ENCODE data around the gene DNAJC5. TPM values are rescaled to one million over a fixed set of nuclear protein-coding genes. Genes with fewer than 3 reads are reported as not detected.
"Not testable (repeated sequence)": the region's sequence is repeated elsewhere in the genome, so short reads cannot be mapped to it uniquely, and the experiment has no call there.

DNAJC5 gene
- total and polyA plus RNA-seq, 2 donors from 2014 or later = 24.4 to 52.3 TPM

DNA sequence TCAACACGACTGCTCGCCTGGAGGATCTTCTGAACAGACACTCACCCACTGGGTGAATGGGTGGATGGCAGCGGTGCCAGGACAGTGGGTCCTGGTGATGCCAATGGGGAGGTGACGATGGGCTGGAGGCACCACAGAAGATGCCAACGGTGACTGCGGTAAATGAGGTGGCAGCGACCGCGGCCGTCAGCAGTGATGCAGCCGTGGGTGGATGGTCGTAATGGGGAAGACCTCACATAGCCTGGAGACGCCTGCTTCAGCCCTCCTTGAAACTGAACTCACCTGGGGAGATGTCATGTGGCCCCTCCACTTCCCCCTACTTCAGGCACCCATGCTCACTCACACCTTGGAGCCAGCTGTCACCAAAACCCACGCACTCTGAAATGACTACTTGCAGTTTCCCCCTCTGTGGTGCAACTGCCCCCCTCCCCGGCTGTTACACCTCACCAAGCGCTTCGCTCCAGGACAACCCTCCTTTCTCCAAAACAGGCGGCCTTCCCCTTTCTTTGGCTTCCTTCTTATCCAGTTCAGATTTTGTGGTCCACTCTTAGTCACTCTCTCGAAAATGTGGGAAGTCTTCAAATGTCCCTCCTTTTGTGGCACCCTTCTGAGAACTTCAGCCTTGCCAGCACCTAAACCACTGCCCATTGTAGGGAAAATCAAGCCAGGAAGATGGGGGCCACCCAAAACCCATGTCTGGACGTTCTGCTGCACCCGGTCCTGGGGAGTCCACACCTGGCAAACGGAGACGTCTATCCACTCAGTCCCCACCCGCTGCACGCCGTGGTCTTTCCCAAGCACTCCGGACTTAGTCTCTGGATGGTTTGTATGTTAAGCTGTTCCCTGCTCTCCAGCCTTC is 44.0 kb upstream of the DNAJC5 start:
- FAIRE-seq = no peak
- peaks cover 5 to 35% (median 5%) of the 10 kb centered on the region in 3 donors for H3K4me1 ChIP-seq (ENCODE audit: control insufficient read depth in 2 of 3, insufficient read depth in 2 of 3, low read depth in 1 of 3, low read length in 3 of 3)
- intact Hi-C loops (cut with DNase I) = no loop called here

DNA sequence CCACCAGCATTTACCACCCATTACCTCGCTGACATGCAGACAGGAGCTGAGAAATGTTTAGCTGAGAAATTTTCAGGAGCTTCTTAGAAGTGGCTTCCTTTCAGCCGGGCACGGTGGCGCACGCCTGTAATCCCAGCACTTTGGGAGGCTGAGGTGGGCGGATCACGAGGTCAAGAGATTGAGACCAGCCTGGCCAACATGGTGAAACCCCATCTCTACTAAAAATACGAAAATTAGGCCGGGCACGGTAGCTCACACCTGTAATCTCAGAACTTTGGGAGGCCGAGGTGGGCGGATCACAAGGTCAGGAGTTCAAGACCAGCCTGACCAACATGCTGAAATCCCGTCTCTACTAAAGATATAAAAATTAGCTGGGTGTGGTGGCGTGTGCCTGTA is 43.4 kb upstream of the DNAJC5 start:
- DNase-seq; intact Hi-C loops (cut with DNase I); H3K9me3 ChIP-seq (ENCODE audit: control insufficient read depth in 2 of 3, insufficient read depth in 1 of 3, low read length in 3 of 3); FAIRE-seq; H3K4me3 ChIP-seq (ENCODE audit: low read length in 3 of 3); H3K9ac ChIP-seq (ENCODE audit: low read length in 3 of 3); H3K27me3 ChIP-seq (ENCODE audit: control insufficient read depth, insufficient read depth, low read length); H3K36me3 ChIP-seq (ENCODE audit: control insufficient read depth in 2 of 3, insufficient read depth in 3 of 3, low read length in 3 of 3); H3K27ac ChIP-seq (ENCODE audit: low read depth in 2 of 2, low read length in 2 of 2): not testable (repeated sequence)
- H3K4me1 ChIP-seq (ENCODE audit: control insufficient read depth in 2 of 3, insufficient read depth in 2 of 3, low read depth in 1 of 3, low read length in 3 of 3) = peaks cover 5 to 34% (median 5%) of the 10 kb centered on the region in 3 donors

More for the DNA sequence above, 44.0 kb upstream of the DNAJC5 start:
- H3K27me3 ChIP-seq (ENCODE audit: control insufficient read depth, insufficient read depth, low read length) = no peaks in the 10 kb centered on the region
- no peaks in the 10 kb centered on the region for H3K9me3 ChIP-seq (ENCODE audit: control insufficient read depth in 2 of 3, insufficient read depth in 1 of 3, low read length in 3 of 3)
- H3K4me3 ChIP-seq (ENCODE audit: low read length in 3 of 3) = no peak overlapping the region
- no peaks in the 10 kb centered on the region for H3K36me3 ChIP-seq (ENCODE audit: control insufficient read depth in 2 of 3, insufficient read depth in 3 of 3, low read length in 3 of 3)
- H3K27ac ChIP-seq (ENCODE audit: low read depth in 2 of 2, low read length in 2 of 2) = no peak overlapping the region
- TF ChIP-seq, protein P1, sequence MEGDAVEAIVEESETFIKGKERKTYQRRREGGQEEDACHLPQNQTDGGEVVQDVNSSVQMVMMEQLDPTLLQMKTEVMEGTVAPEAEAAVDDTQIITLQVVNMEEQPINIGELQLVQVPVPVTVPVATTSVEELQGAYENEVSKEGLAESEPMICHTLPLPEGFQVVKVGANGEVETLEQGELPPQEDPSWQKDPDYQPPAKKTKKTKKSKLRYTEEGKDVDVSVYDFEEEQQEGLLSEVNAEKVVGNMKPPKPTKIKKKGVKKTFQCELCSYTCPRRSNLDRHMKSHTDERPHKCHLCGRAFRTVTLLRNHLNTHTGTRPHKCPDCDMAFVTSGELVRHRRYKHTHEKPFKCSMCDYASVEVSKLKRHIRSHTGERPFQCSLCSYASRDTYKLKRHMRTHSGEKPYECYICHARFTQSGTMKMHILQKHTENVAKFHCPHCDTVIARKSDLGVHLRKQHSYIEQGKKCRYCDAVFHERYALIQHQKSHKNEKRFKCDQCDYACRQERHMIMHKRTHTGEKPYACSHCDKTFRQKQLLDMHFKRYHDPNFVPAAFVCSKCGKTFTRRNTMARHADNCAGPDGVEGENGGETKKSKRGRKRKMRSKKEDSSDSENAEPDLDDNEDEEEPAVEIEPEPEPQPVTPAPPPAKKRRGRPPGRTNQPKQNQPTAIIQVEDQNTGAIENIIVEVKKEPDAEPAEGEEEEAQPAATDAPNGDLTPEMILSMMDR (IDR thresholded peaks at IDR 0.05; ENCODE audit: borderline replicate concordance, extremely low read depth, insufficient read depth) = no peak
- DNase-seq = peak in 1 of 5 donors; percentile 35
- no peak overlapping the region for H3K9ac ChIP-seq (ENCODE audit: low read length in 3 of 3)

DNA sequence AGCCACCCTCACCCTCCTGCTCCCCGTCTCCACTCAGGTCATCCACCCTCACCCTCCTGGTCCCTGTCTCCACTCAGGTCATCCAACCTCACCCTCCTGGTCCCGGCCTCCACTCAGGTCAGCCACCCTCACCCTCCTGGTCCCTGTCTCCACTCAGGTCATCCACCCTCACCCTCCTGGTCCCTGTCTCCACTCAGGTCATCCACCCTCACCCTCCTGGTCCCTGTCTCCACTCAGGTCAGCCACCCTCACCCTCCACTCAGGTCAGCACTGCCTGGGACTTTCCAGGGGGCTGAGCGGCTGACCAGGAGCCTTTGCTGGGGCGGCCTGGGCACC is 41.2 kb upstream of the DNAJC5 start:
- H3K36me3 ChIP-seq (ENCODE audit: control insufficient read depth in 2 of 3, insufficient read depth in 3 of 3, low read length in 3 of 3); intact Hi-C loops (cut with DNase I); H3K27me3 ChIP-seq (ENCODE audit: control insufficient read depth, insufficient read depth, low read length); H3K9ac ChIP-seq (ENCODE audit: low read length in 3 of 3); H3K4me3 ChIP-seq (ENCODE audit: low read length in 3 of 3); H3K9me3 ChIP-seq (ENCODE audit: control insufficient read depth in 2 of 3, insufficient read depth in 1 of 3, low read length in 3 of 3); FAIRE-seq; DNase-seq: not testable (repeated sequence)
- H3K27ac ChIP-seq (ENCODE audit: low read depth in 2 of 2, low read length in 2 of 2) = peak overlapping the region in 1 of 2 donors; percentile 63
- H3K4me1 ChIP-seq (ENCODE audit: control insufficient read depth in 2 of 3, insufficient read depth in 2 of 3, low read depth in 1 of 3, low read length in 3 of 3) = peaks cover 0 to 38% (median 17%) of the 10 kb centered on the region in 3 donors

DNA sequence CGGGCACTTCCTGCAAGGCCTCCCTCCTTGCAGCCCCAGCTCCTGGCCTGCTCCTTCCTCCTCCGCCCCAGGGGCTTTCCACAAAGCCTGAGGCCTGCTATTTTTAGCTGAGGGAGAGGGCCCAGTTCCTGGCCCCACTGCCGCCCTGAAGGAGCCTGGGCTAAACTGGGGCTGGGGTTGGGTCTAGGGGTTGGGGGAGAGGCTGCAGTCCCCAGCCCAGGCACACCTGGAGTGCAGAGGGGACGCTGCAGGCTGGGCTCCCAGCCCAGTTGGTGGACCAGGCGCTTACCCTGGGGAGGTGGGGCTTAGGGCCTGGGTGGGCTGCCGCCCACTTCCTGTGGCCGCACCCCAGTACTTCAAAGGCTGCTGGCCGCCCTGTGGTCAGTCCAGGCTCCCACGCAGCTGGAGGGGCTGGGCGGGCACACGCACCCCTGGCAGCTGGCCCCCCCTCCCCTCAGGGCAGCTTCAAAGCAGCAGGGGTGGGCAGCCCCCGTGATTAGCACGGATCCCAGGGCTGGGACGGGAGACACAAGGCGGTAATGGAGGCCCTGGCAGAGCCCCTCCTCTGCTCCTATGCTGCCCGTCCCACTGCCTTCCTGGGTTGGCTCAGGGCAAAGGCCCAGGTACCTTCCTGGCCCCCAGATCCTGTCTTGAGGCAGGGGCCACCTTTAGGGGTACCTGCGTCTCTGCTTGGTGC is 40.7 kb upstream of the DNAJC5 start:
- H3K9me3 ChIP-seq (ENCODE audit: control insufficient read depth in 2 of 3, insufficient read depth in 1 of 3, low read length in 3 of 3) = no peaks in the 10 kb centered on the region
- H3K36me3 ChIP-seq (ENCODE audit: control insufficient read depth in 2 of 3, insufficient read depth in 3 of 3, low read length in 3 of 3) = no peaks in the 10 kb centered on the region
- peaks cover 4 to 42% (median 19%) of the 10 kb centered on the region in 3 donors for H3K4me1 ChIP-seq (ENCODE audit: control insufficient read depth in 2 of 3, insufficient read depth in 2 of 3, low read depth in 1 of 3, low read length in 3 of 3)
- H3K27ac ChIP-seq (ENCODE audit: low read depth in 2 of 2, low read length in 2 of 2) = peak overlapping the region; percentile 48 to 71
- FAIRE-seq (no peak), DNase-seq (peak in 4 of 5 donors; percentile 45 to 82 (median 74))
- H3K27me3 ChIP-seq (ENCODE audit: control insufficient read depth, insufficient read depth, low read length) = no peaks in the 10 kb centered on the region
- TF ChIP-seq, protein P1 (IDR thresholded peaks at IDR 0.05; ENCODE audit: borderline replicate concordance, extremely low read depth, insufficient read depth) = no peak
- intact Hi-C loops (cut with DNase I) = no loop called here
- no peak overlapping the region for H3K9ac ChIP-seq (ENCODE audit: low read length in 3 of 3)
- H3K4me3 ChIP-seq (ENCODE audit: low read length in 3 of 3) = no peak overlapping the region

Measured in kidney (tissue), 14 donors.